Measurements from ENCODE around the gene CDCP1.
"Not testable (repeated sequence)": the region's sequence is repeated elsewhere in the genome, so short reads cannot be mapped to it uniquely, and the experiment has no call there.

CDCP1 gene

DNA sequence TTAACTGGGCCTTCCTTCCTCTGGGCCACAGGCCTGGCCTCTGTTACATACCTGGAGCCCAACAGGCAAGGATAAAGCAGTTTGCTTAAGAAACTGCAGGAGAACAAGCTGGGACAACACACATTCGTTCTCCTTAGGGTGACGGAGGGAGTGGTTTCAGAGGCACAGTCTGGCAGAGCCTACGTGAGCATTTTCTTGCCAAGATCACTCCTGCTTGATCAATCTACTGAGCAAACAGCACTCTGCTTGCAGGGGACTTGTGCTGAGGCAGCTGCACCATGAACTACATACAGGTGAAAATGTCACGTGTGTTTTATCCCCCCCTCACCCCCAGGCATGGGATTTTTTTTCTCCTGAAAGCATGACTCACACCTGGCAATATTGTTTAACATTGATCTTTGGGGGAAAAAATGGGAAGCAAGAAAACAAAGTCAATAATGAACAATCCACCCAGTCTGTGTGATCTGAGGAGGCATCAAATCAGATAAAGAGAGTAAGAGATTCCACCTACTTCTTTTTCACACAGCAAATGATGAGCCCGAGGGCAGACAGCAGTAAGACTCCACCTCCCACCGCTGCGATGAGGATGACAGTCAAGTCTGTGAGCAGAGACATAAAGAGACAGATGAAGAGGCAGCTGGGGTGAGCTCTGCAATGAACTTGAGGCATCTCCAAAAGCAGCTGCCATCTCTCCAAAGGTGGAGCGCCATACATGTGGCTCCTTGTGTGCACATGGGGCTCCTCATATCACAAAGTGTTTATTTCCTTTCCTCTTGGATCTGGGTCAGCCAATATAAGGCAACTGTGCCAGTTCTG is 57.4 kb downstream of the CDCP1 start:
- no peak overlapping the region for H3K27ac ChIP-seq (ENCODE audit: low read length)
- no peak overlapping the region for H3K4me3 ChIP-seq (ENCODE audit: low read depth in 1 of 2, low read length in 2 of 2)
- H3K27me3 ChIP-seq (ENCODE audit: low read depth, low read length) = no peaks in the 10 kb centered on the region
- H3K4me1 ChIP-seq (ENCODE audit: control insufficient read depth in 1 of 2, insufficient read depth in 2 of 2, low read length in 2 of 2) = no peaks in the 10 kb centered on the region
- no peaks in the 10 kb centered on the region for H3K36me3 ChIP-seq (ENCODE audit: control insufficient read depth in 1 of 2, insufficient read depth in 2 of 2, low read length in 2 of 2)
- no peaks in the 10 kb centered on the region for H3K9me3 ChIP-seq (ENCODE audit: control insufficient read depth in 1 of 2, low read length in 2 of 2)

GRCh38 chr3:45087155-45087554 is 59.0 kb downstream of the CDCP1 start:
- Histone ChIP-seq H3K4me3 (ENCODE audit: low read depth in 1 of 2, low read length in 2 of 2) (no peak overlapping the region), H3K27me3 (ENCODE audit: low read depth, low read length) (no peaks in the 10 kb centered on the region), H3K27ac (ENCODE audit: low read length) (no peak overlapping the region), H3K9me3 (ENCODE audit: control insufficient read depth in 1 of 2, low read length in 2 of 2) (no peaks in the 10 kb centered on the region), H3K4me1 (ENCODE audit: control insufficient read depth in 1 of 2, insufficient read depth in 2 of 2, low read length in 2 of 2) (no peaks in the 10 kb centered on the region), H3K36me3 (ENCODE audit: control insufficient read depth in 1 of 2, insufficient read depth in 2 of 2, low read length in 2 of 2) (no peaks in the 10 kb centered on the region)

- H3K36me3 ChIP-seq (ENCODE audit: control insufficient read depth in 1 of 2, insufficient read depth in 2 of 2, low read length in 2 of 2) = no peaks in the 10 kb centered on the region
- H3K27ac ChIP-seq (ENCODE audit: low read length) = no peak overlapping the region
These were observed 61.1 kb downstream of the CDCP1 start for GRCh38 chr3:45084820-45085816.

DNA sequence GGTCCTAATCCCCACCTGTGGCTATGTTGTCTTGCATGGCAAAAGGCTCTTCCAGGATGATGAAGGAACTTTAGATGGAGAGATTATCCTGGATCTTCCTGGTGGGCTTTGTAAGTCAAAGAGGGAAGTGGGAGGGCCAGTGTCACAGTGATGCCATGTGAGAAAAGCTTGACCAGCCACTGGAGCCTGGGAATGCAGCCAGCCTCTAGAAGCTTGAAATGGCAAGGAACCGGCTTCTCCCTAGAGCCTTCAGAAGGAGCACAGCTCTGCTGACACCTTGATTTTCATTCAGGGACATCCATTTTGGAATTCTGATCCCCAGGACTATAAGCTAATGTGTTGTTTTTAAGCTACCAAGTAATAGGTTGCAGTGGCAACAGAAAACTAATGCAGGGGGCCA is 61.8 kb downstream of the CDCP1 start:
- Histone ChIP-seq H3K9me3 (ENCODE audit: control insufficient read depth in 1 of 2, low read length in 2 of 2) (no peaks in the 10 kb centered on the region), H3K4me3 (ENCODE audit: low read depth in 1 of 2, low read length in 2 of 2) (no peak overlapping the region), H3K27me3 (ENCODE audit: low read depth, low read length) (no peaks in the 10 kb centered on the region), H3K36me3 (ENCODE audit: control insufficient read depth in 1 of 2, insufficient read depth in 2 of 2, low read length in 2 of 2) (no peaks in the 10 kb centered on the region), H3K27ac (ENCODE audit: low read length) (no peak overlapping the region), H3K4me1 (ENCODE audit: control insufficient read depth in 1 of 2, insufficient read depth in 2 of 2, low read length in 2 of 2) (no peaks in the 10 kb centered on the region)

More at GRCh38 chr3:45084820-45085816, 61.1 kb downstream of the CDCP1 start:
- H3K4me1 ChIP-seq (ENCODE audit: control insufficient read depth in 1 of 2, insufficient read depth in 2 of 2, low read length in 2 of 2) = no peaks in the 10 kb centered on the region
- no peak overlapping the region for H3K4me3 ChIP-seq (ENCODE audit: low read depth in 1 of 2, low read length in 2 of 2)
- H3K9me3 ChIP-seq (ENCODE audit: control insufficient read depth in 1 of 2, low read length in 2 of 2) = no peaks in the 10 kb centered on the region
- H3K27me3 ChIP-seq (ENCODE audit: low read depth, low read length) = no peaks in the 10 kb centered on the region

GRCh38 chr3:45083023-45083422 is 63.2 kb downstream of the CDCP1 start:
- no peak overlapping the region for H3K4me3 ChIP-seq (ENCODE audit: low read depth in 1 of 2, low read length in 2 of 2)
- H3K27ac ChIP-seq (ENCODE audit: low read length) = no peak overlapping the region
- H3K4me1 ChIP-seq (ENCODE audit: control insufficient read depth in 1 of 2, insufficient read depth in 2 of 2, low read length in 2 of 2) = no peaks in the 10 kb centered on the region
- no peaks in the 10 kb centered on the region for H3K27me3 ChIP-seq (ENCODE audit: low read depth, low read length)
- no peaks in the 10 kb centered on the region for H3K9me3 ChIP-seq (ENCODE audit: control insufficient read depth in 1 of 2, low read length in 2 of 2)
- no peaks in the 10 kb centered on the region for H3K36me3 ChIP-seq (ENCODE audit: control insufficient read depth in 1 of 2, insufficient read depth in 2 of 2, low read length in 2 of 2)

GRCh38 chr3:45082142-45082538 is 64.0 kb downstream of the CDCP1 start:
- H3K4me3 ChIP-seq (ENCODE audit: low read depth in 1 of 2, low read length in 2 of 2) = no peak overlapping the region
- no peaks in the 10 kb centered on the region for H3K4me1 ChIP-seq (ENCODE audit: control insufficient read depth in 1 of 2, insufficient read depth in 2 of 2, low read length in 2 of 2)
- no peak overlapping the region for H3K27ac ChIP-seq (ENCODE audit: low read length)
- no peaks in the 10 kb centered on the region for H3K36me3 ChIP-seq (ENCODE audit: control insufficient read depth in 1 of 2, insufficient read depth in 2 of 2, low read length in 2 of 2)
- H3K9me3 ChIP-seq (ENCODE audit: control insufficient read depth in 1 of 2, low read length in 2 of 2) = no peaks in the 10 kb centered on the region
- H3K27me3 ChIP-seq (ENCODE audit: low read depth, low read length) = no peaks in the 10 kb centered on the region

- Histone ChIP-seq H3K27ac (ENCODE audit: low read length) (no peak overlapping the region), H3K4me1 (ENCODE audit: control insufficient read depth in 1 of 2, insufficient read depth in 2 of 2, low read length in 2 of 2) (no peaks in the 10 kb centered on the region), H3K4me3 (ENCODE audit: low read depth in 1 of 2, low read length in 2 of 2) (no peak overlapping the region), H3K27me3 (ENCODE audit: low read depth, low read length) (no peaks in the 10 kb centered on the region), H3K36me3 (ENCODE audit: control insufficient read depth in 1 of 2, insufficient read depth in 2 of 2, low read length in 2 of 2) (no peaks in the 10 kb centered on the region), H3K9me3 (ENCODE audit: control insufficient read depth in 1 of 2, low read length in 2 of 2) (no peaks in the 10 kb centered on the region)
These were observed 64.6 kb downstream of the CDCP1 start for GRCh38 chr3:45081506-45082141.

GRCh38 chr3:45080824-45081223 is 65.4 kb downstream of the CDCP1 start:
- Histone ChIP-seq H3K4me1 (ENCODE audit: control insufficient read depth in 1 of 2, insufficient read depth in 2 of 2, low read length in 2 of 2) (no peaks in the 10 kb centered on the region), H3K36me3 (ENCODE audit: control insufficient read depth in 1 of 2, insufficient read depth in 2 of 2, low read length in 2 of 2) (no peaks in the 10 kb centered on the region), H3K9me3 (ENCODE audit: control insufficient read depth in 1 of 2, low read length in 2 of 2) (no peaks in the 10 kb centered on the region)

DNA sequence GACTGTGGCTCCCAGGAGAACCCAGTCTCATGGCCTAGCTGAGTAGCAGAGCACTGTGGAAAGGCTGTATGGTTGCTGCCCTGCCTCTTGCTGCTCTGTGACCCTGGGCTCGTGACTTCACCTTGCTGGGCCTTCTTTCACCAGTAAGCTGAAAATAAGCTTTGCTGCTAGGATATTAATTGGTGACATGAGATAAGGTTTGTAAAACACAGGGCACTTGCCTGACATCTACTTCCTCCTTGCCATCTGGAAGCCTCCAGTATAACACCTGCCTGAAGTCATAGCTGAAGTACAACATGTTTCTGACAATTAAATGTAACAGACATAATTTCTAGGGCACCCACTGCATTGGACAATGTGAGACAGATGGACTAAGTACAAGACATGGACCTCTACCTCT is 66.5 kb downstream of the CDCP1 start:
- no peak overlapping the region for H3K4me3 ChIP-seq (ENCODE audit: low read depth in 1 of 2, low read length in 2 of 2)
- no peaks in the 10 kb centered on the region for H3K9me3 ChIP-seq (ENCODE audit: control insufficient read depth in 1 of 2, low read length in 2 of 2)
- H3K27me3 ChIP-seq (ENCODE audit: low read depth, low read length) = no peaks in the 10 kb centered on the region
- no peaks in the 10 kb centered on the region for H3K4me1 ChIP-seq (ENCODE audit: control insufficient read depth in 1 of 2, insufficient read depth in 2 of 2, low read length in 2 of 2)
- H3K27ac ChIP-seq (ENCODE audit: low read length) = peak overlapping the region; percentile 42
- no peaks in the 10 kb centered on the region for H3K36me3 ChIP-seq (ENCODE audit: control insufficient read depth in 1 of 2, insufficient read depth in 2 of 2, low read length in 2 of 2)

More at GRCh38 chr3:45080824-45081223, 65.4 kb downstream of the CDCP1 start:
- Histone ChIP-seq H3K27ac (ENCODE audit: low read length) (no peak overlapping the region), H3K4me3 (ENCODE audit: low read depth in 1 of 2, low read length in 2 of 2) (no peak overlapping the region), H3K27me3 (ENCODE audit: low read depth, low read length) (no peaks in the 10 kb centered on the region)

- no peak overlapping the region for H3K27ac ChIP-seq (ENCODE audit: low read length)
- no peaks in the 10 kb centered on the region for H3K9me3 ChIP-seq (ENCODE audit: control insufficient read depth in 1 of 2, low read length in 2 of 2)
- no peaks in the 10 kb centered on the region for H3K27me3 ChIP-seq (ENCODE audit: low read depth, low read length)
- no peak overlapping the region for H3K4me3 ChIP-seq (ENCODE audit: low read depth in 1 of 2, low read length in 2 of 2)
- H3K36me3 ChIP-seq (ENCODE audit: control insufficient read depth in 1 of 2, insufficient read depth in 2 of 2, low read length in 2 of 2) = no peaks in the 10 kb centered on the region
- H3K4me1 ChIP-seq (ENCODE audit: control insufficient read depth in 1 of 2, insufficient read depth in 2 of 2, low read length in 2 of 2) = no peaks in the 10 kb centered on the region
These were observed 67.2 kb downstream of the CDCP1 start for GRCh38 chr3:45078910-45079522.

DNA sequence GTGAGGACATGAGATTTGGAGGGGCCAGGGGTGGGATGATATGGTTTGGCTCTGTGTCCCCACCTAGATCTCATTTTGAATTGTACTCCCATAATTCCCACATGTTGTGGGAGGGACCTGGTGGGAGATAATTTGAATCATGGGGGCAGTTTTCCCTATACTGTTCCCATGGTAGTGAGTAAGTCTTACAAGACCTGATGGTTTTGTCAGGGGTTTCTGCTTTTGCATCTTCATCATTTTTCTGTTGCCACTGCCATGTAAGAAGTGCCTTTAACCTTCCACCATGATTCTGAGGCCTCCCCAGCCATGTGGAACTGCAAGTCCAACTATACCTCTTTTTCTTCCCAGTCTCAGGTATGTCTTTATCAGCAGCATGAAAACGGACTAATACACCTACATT is 67.9 kb downstream of the CDCP1 start:
- not testable (repeated sequence) for H3K9me3 ChIP-seq (ENCODE audit: control insufficient read depth in 1 of 2, low read length in 2 of 2); H3K4me1 ChIP-seq (ENCODE audit: control insufficient read depth in 1 of 2, insufficient read depth in 2 of 2, low read length in 2 of 2); H3K27ac ChIP-seq (ENCODE audit: low read length); H3K4me3 ChIP-seq (ENCODE audit: low read depth in 1 of 2, low read length in 2 of 2); H3K27me3 ChIP-seq (ENCODE audit: low read depth, low read length); H3K36me3 ChIP-seq (ENCODE audit: control insufficient read depth in 1 of 2, insufficient read depth in 2 of 2, low read length in 2 of 2)

All from muscle layer of duodenum (tissue), 2 donors.